ENCODE measurements around the gene SLC3A2.
A peak's percentile ranks its signal among the peaks of the same experiment; 100 is the strongest.

The SLC3A2 gene

GRCh38 chr11:62919476-62919875, 38.8 kb downstream of the SLC3A2 start:
- in situ Hi-C loops (cut with MboI; ENCODE audit: low sequenced_read_pairs), result loop anchor here (25.0 kb wide), 1 partner anchor 743 kb away; the partner anchor contains the start of gene ATL3
- H3K36me3 ChIP-seq (replicated peaks), result no peaks in the 10 kb centered on the region

GRCh38 chr11:62919898-62920640, 39.4 kb downstream of the SLC3A2 start:
- Histone ChIP-seq H3K36me3 (replicated peaks) (no peaks in the 10 kb centered on the region), H3K4me1 (peaks cover 4% of the 10 kb centered on the region; the same call in 1 of the 2 replicates), H3K9me3 (no peaks in the 10 kb centered on the region), H3K4me3 (no peak overlapping the region), H3K27me3 (ENCODE audit: low read depth) (peaks cover 6% of the 10 kb centered on the region; the same call in 1 of the 2 replicates)
- no peak for DNase-seq (ENCODE audit: low spot score in 2 of 2)
- in situ Hi-C loops (cut with MboI; ENCODE audit: low sequenced_read_pairs), result loop anchor here (25.0 kb wide), 1 partner anchor 742 kb away; the partner anchor contains the start of gene ATL3

More at GRCh38 chr11:62919476-62919875, 38.8 kb downstream of the SLC3A2 start:
- Histone ChIP-seq H3K9me3 (no peaks in the 10 kb centered on the region), H3K27me3 (ENCODE audit: low read depth) (peaks cover 6% of the 10 kb centered on the region; the same call in 1 of the 2 replicates), H3K4me3 (no peak overlapping the region), H3K4me1 (peaks cover 4% of the 10 kb centered on the region; the same call in 1 of the 2 replicates)
- no peak for DNase-seq (ENCODE audit: low spot score in 2 of 2)

- DNase-seq (ENCODE audit: low spot score in 2 of 2), result no peak
- in situ Hi-C loops (cut with MboI; ENCODE audit: low sequenced_read_pairs), result loop anchor here (25.0 kb wide), 1 partner anchor 741 kb away; the partner anchor contains the start of gene ATL3
- Histone ChIP-seq H3K27me3 (ENCODE audit: low read depth) (peaks cover 6% of the 10 kb centered on the region; the same call in 1 of the 2 replicates), H3K9me3 (no peaks in the 10 kb centered on the region), H3K4me1 (peaks cover 4% of the 10 kb centered on the region; the same call in 1 of the 2 replicates), H3K36me3 (replicated peaks) (no peaks in the 10 kb centered on the region), H3K4me3 (no peak within 1 kb of the TSS)
Observed at GRCh38 chr11:62921201-62921572, 40.5 kb downstream of the SLC3A2 start, which contains the start of gene CHRM1. Gene CHRM1, minus strand, starts transcription at chr11:62921363. Its CDS starts 10,263 bp downstream, at chr11:62911100.

GRCh38 chr11:62921573-62922188, 41.0 kb downstream of the SLC3A2 start:
- Histone ChIP-seq H3K27me3 (ENCODE audit: low read depth) (peaks cover 6% of the 10 kb centered on the region; the same call in 1 of the 2 replicates), H3K4me3 (no peak overlapping the region), H3K4me1 (peaks cover 4% of the 10 kb centered on the region; the same call in 1 of the 2 replicates), H3K36me3 (replicated peaks) (no peaks in the 10 kb centered on the region), H3K9me3 (no peaks in the 10 kb centered on the region)
- in situ Hi-C loops (cut with MboI; ENCODE audit: low sequenced_read_pairs), result loop anchor here (25.0 kb wide), 1 partner anchor 741 kb away; the partner anchor contains the start of gene ATL3
- DNase-seq (ENCODE audit: low spot score in 2 of 2), result no peak

- no peak for DNase-seq (ENCODE audit: low spot score in 2 of 2)
- H3K27me3 ChIP-seq (ENCODE audit: low read depth), result peaks cover 6% of the 10 kb centered on the region; the same call in 1 of the 2 replicates
- no peaks in the 10 kb centered on the region for H3K36me3 ChIP-seq (replicated peaks)
- no peaks in the 10 kb centered on the region for H3K9me3 ChIP-seq
- in situ Hi-C loops (cut with MboI; ENCODE audit: low sequenced_read_pairs), result loop anchor here (25.0 kb wide), 1 partner anchor 740 kb away; the partner anchor contains the start of gene ATL3
- H3K4me3 ChIP-seq, result no peak overlapping the region
- peaks cover 4% of the 10 kb centered on the region; the same call in 1 of the 2 replicates for H3K4me1 ChIP-seq
Observed at GRCh38 chr11:62922189-62922589, 41.5 kb downstream of the SLC3A2 start.

GRCh38 chr11:62922653-62923431, 42.1 kb downstream of the SLC3A2 start:
- Histone ChIP-seq H3K36me3 (replicated peaks) (no peaks in the 10 kb centered on the region), H3K9me3 (no peaks in the 10 kb centered on the region), H3K4me1 (peaks cover 4% of the 10 kb centered on the region; the same call in 1 of the 2 replicates), H3K27me3 (ENCODE audit: low read depth) (peaks cover 6% of the 10 kb centered on the region; the same call in 1 of the 2 replicates), H3K4me3 (no peak overlapping the region)
- DNase-seq (ENCODE audit: low spot score in 2 of 2), result peak in 1 of 2 experiments; percentile 33
- in situ Hi-C loops (cut with MboI; ENCODE audit: low sequenced_read_pairs), result loop anchor here (25.0 kb wide), 1 partner anchor 739 kb away; the partner anchor contains the start of gene ATL3

- Histone ChIP-seq H3K36me3 (replicated peaks) (no peaks in the 10 kb centered on the region), H3K4me3 (peak overlapping the region; percentile 9), H3K9me3 (no peaks in the 10 kb centered on the region), H3K4me1 (peaks cover 4% of the 10 kb centered on the region; the same call in 1 of the 2 replicates), H3K27me3 (ENCODE audit: low read depth) (peaks cover 6% of the 10 kb centered on the region; the same call in 1 of the 2 replicates)
- peak in 1 of 2 experiments; percentile 58 for DNase-seq (ENCODE audit: low spot score in 2 of 2)
- in situ Hi-C loops (cut with MboI; ENCODE audit: low sequenced_read_pairs), result loop anchor here (25.0 kb wide), 1 partner anchor 738 kb away; the partner anchor contains the start of gene ATL3
Observed at GRCh38 chr11:62923601-62924411, 43.1 kb downstream of the SLC3A2 start.

GRCh38 chr11:62925308-62925707, 44.6 kb downstream of the SLC3A2 start:
- in situ Hi-C loops (cut with MboI; ENCODE audit: low sequenced_read_pairs), result no loop called here
- Histone ChIP-seq H3K9me3 (no peaks in the 10 kb centered on the region), H3K4me3 (no peak overlapping the region), H3K36me3 (replicated peaks) (no peaks in the 10 kb centered on the region), H3K27me3 (ENCODE audit: low read depth) (peaks cover 6% of the 10 kb centered on the region; the same call in 1 of the 2 replicates), H3K4me1 (peaks cover 4% of the 10 kb centered on the region; the same call in 1 of the 2 replicates)
- DNase-seq (ENCODE audit: low spot score in 2 of 2), result no peak

- peaks cover 6% of the 10 kb centered on the region; the same call in 1 of the 2 replicates for H3K27me3 ChIP-seq (ENCODE audit: low read depth)
- H3K36me3 ChIP-seq (replicated peaks), result no peaks in the 10 kb centered on the region
- H3K4me3 ChIP-seq, result no peak overlapping the region
- peaks cover 4% of the 10 kb centered on the region; the same call in 1 of the 2 replicates for H3K4me1 ChIP-seq
- DNase-seq (ENCODE audit: low spot score in 2 of 2), result no peak
- in situ Hi-C loops (cut with MboI; ENCODE audit: low sequenced_read_pairs), result no loop called here
- H3K9me3 ChIP-seq, result no peaks in the 10 kb centered on the region
Observed at GRCh38 chr11:62925745-62926679, 45.3 kb downstream of the SLC3A2 start.

GRCh38 chr11:62926680-62927455, 46.2 kb downstream of the SLC3A2 start:
- Histone ChIP-seq H3K36me3 (replicated peaks) (no peaks in the 10 kb centered on the region), H3K9me3 (no peaks in the 10 kb centered on the region), H3K4me1 (peaks cover 4% of the 10 kb centered on the region; the same call in 1 of the 2 replicates), H3K27me3 (ENCODE audit: low read depth) (peaks cover 6% of the 10 kb centered on the region; the same call in 1 of the 2 replicates), H3K4me3 (no peak overlapping the region)
- in situ Hi-C loops (cut with MboI; ENCODE audit: low sequenced_read_pairs), result no loop called here
- no peak for DNase-seq (ENCODE audit: low spot score in 2 of 2)

- Histone ChIP-seq H3K27me3 (ENCODE audit: low read depth) (no peaks in the 10 kb centered on the region; the same call in 1 of the 2 replicates), H3K4me3 (no peak overlapping the region), H3K9me3 (no peaks in the 10 kb centered on the region), H3K4me1 (peaks cover 4% of the 10 kb centered on the region; the same call in 1 of the 2 replicates), H3K36me3 (replicated peaks) (no peaks in the 10 kb centered on the region)
- in situ Hi-C loops (cut with MboI; ENCODE audit: low sequenced_read_pairs), result no loop called here
- no peak for DNase-seq (ENCODE audit: low spot score in 2 of 2)
Observed at GRCh38 chr11:62928011-62928410, 47.3 kb downstream of the SLC3A2 start.
